GM18505 (cell line): ENCODE results near the gene CERS2.

ENCODE experiments used
- ATAC-seq: cut with Tn5 transposase; IDR thresholded peaks from one replicate; pipeline ENCODE4 v1.9.1; 2021; ENCODE audit not compliant: unreplicated experiment
- POLR2A ChIP-seq: IDR thresholded peaks from 4 replicates; pipeline ENCODE4 v1.6.1; 2011; ENCODE audit warnings: borderline replicate concordance; ENCODE audit not compliant: insufficient read depth, insufficient read length; ENCODE audit errors: extremely low read depth

The CERS2 gene

DNA sequence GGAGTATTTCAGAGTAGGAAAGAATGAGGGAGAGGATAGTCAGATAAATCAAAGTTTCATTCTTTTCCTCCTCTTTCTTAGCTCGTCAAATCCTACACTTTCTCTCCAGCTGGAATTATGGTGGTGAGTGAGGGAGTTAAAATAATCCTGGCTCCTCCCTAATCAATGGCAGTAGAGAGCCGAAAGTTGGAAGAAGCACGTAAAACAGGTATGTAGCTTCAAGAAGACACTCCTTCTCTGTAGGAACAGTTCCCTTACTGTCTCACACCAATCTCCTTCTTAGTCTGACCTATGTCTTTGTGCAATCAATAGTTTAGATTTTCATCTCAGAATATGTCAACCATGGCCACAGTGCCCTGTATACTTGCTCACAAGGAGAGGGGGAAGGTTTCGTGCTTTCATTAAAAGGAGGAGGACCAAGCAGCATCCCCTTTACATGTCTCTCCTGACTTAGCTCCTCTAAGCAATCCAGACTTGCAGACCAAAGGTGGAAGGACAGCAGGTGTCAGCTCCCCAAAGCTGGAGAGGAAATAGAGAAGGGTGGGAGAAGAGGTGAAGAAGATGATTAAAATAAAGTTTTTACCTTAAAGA is 31.2 kb upstream of the CERS2 start:
- ATAC-seq = no peak
- no peak for TF ChIP-seq POLR2A

DNA sequence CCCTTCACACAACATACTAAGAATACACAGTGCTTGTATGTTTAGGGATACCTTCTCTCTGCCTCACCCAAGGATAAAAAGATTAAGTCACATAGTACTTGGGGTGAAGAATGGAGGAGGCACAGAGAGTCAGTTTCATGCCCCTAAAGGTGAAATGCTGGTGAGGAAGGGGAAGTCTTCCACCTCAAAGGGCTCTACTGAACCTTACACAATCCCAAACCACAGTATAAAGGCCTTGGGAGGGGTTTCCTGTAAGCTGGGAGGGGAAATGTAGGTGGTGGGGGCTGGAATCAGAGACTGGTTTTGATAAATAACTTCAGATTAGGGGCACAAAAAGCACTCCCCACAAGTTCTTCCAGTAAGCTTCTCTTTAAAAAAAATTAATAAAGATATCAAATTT is 28.5 kb upstream of the CERS2 start:
- ATAC-seq = no peak
- no peak for TF ChIP-seq POLR2A

DNA sequence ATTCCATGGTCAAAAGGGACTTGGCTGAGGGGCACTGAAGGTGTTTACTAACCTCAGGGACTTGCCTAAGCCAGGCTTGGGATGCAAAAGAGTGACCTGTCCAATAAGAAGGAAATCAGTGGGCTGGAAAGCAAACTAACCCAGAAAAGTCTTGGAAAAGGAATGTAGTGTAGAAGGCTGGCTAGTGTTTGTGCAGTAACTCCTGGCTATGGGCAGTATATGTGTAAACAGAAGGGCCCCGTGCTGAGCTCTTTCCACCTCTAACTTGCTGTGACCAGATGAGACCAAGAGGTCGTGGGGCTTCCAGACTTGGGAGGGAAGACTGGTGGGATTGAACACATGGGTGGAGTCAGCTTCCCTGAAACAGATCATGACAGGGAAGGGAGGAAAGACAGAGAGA is 28.0 kb upstream of the CERS2 start:
- TF ChIP-seq POLR2A = no peak
- no peak for ATAC-seq

GRCh38 chr1:151002051-151002450 is 27.4 kb upstream of the CERS2 start:
- ATAC-seq = no peak
- TF ChIP-seq POLR2A = no peak

DNA sequence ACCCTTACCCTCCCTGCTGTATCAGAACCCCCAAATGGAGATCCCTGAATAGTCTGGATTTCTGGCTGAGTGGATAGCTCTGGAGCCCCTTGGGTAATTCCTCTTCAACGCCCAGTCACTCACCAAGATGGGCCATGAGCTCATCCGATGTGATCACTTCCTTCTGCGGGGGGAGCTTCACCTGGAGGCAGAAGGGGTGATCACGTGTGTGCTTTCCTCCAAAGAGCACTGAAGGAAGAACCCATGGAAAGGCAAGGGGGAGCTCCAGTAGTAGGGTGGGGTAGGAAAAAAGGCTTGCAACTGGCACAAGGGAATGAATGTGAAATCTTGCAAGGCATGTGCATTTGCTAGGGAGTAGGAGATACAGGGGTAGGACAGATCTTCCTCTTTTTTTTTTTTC is 27.0 kb upstream of the CERS2 start:
- ATAC-seq = no peak
- no peak for TF ChIP-seq POLR2A

DNA sequence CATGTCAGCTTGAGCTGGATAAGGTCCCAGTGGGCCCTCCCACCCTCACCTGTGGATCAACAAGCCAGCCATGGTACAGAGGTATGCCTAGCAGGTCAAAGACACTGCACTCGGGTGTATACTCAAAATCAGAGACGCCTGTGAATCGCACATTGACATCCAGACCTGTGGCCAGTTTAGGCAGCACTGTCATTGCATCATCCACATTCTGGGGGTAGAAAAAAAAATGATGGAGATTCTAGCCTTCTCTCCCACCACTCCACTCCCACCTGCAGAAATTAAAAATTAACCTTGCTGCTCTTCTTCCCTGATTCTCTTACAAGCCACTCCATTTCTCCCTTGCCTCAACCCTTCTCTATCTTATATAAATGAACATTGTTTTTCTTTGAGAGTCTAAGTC is 25.8 kb upstream of the CERS2 start:
- TF ChIP-seq POLR2A = no peak
- no peak for ATAC-seq

GRCh38 chr1:150999926-151000325 is 25.3 kb upstream of the CERS2 start:
- ATAC-seq = no peak
- TF ChIP-seq POLR2A = no peak

DNA sequence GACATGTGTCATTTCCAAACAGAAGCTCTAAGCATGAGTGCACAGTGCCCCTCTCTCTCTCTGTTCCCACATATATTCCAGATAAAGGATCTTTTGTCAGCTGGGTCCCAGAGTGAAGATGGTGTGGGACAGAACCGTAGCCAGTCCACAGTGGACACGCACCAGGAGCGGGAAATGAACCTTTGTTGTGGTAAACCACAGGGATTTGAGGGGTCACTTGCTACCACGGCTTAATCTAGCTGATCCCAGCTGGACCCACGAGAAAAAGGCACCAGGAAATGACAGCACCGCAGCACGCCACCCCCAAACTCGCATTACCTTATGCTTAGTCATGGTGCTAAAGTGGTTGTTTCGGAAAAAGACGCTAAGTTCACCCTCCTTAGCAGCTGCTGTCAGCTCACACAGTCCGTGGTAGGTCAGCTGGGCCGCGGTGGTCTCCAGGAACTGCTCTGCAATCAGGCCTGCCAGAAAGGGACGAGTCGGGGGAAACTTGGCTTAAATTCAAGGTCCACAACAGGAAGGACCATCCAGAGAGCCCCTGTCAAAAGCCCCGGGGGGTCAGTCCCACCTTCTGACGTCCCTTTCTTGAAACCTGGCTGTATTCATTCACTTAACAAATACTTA is 24.5 kb upstream of the CERS2 start:
- no peak for TF ChIP-seq POLR2A
- no peak for ATAC-seq

DNA sequence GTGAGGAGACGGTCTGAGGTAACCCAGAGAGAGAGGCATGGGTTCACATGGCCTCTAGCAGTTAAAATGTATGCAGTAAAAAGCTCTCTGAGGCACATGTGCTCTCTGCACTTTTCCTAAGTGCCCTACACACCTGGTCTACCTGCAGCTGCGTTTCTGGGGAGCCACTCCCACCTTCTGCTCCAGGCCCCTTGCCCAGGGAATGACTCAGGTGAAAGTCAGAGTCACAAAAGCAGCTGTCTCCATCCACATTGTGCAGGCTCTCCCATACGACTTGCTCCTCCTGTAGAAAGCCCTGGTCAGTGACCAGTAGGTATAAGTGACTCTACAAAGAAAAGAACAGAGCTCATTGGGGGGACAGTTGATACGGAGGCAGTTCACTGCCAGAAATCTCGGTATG is 23.3 kb upstream of the CERS2 start:
- ATAC-seq = no peak
- TF ChIP-seq POLR2A = no peak

DNA sequence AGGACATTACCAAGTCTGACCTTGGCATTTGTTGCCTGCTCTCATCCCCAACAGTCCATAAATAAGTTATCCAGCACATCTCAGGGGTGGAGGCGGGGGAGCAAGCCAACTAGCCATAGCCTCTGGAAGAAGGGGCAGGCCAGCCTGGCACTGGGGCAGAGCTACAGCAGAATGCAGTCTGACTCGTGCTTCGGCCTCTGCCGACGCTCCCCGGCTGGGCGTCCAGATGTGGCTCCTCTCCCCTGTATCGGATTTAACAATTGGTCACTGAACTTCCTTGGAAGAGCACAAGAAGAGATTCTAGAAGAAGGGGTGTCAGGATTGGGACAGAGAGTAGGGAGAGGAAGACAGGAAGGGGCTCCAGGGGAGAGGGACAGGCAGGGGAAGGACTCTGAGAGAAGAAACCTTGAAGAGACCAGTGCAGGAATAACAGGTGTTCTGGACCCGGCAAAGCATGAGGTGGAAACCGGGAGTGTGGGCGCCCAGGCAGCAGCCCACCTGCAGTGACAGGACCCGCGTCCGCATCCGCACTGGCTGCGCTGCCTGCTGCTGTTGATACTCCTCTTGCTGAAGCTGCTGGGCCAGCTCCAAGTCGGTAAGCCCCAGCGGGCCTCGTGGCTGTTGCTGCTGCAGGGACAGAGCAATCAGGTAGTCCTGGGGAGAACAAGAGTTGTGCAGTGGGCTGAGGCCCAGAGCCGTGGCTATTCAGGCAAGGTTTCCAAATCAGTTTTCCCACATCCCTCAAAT is 22.7 kb upstream of the CERS2 start:
- ATAC-seq = no peak
- no peak for TF ChIP-seq POLR2A

DNA sequence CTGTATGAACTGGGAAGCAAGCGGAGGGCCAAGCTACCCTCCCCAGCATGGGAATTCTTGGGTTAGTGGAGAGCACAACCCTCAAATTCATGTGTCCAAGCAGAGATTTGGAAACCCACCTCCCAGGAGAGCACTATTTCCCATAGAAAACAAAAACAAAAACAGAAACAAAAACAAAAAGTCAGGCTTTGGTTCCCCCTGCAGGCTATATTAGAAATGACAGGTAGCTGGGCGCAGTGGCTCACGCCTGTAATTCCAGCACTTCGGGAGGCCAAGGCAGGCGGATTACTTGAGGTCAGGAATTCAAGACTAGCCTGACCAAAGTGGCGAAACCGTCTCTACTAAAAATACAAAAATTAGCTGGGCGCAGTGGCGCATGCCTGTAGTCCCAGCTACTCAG is 21.3 kb upstream of the CERS2 start:
- TF ChIP-seq POLR2A = no peak
- ATAC-seq = no peak

- no peak for ATAC-seq
- TF ChIP-seq POLR2A = no peak
Observed at GRCh38 chr1:150995460-150995859, 20.8 kb upstream of the CERS2 start.

DNA sequence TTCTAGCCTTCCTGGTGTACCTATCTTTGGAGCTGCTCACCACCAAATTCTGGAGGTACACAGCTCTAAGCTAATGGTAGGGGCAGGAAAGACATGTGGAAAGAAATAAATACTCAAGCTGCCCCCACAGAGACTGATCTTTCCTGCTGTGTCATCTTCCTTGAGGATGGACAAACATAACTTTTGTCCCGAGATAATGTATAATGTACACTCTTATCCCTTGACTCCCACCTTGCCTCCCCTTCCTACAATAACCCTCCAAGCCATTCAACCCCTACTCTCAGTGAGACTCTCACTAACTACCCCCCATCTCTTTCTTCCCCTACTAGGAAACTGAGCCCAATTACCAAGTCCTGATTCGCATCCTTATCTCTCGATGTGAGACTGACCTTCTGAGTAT is 19.6 kb upstream of the CERS2 start:
- no peak for ATAC-seq
- no peak for TF ChIP-seq POLR2A

DNA sequence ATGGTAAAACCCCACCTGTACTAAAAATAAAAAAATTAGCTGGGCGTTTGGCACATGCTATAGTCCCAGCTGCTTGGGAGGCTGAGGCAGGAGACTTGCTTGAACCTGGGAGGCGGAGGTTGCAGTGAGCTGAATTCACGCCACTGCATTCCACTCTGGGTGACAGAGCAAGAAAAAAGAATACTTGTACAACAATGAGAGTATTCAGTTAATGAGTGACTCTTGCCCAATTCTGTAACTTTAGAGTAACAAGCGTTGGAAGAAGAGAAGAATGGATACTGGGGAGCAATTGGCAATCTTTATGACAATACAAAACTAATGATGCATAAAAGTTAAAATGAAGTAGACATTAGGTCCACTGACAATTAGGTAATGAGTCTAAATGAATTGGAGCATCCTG is 18.0 kb upstream of the CERS2 start:
- no peak for TF ChIP-seq POLR2A
- ATAC-seq = no peak
